Subcutaneous adipose tissue (tissue), 4 donors: ENCODE measurements around the gene RHEBL1. TPM values are rescaled to one million over a fixed set of nuclear protein-coding genes. Genes with fewer than 3 reads are reported as not detected.

Source experiments
- CTCF ChIP-seq: fragments of 450-650 bp; IDR thresholded peaks from one replicate; pipeline ENCODE4 v1.5.1; 2016; ENCODE audit warnings: low read depth, mild to moderate bottlenecking, control low read depth, antibody characterized with exemption, moderate library complexity
- total RNA-seq, 4 donors: library from RNA; depleted of rRNA; stranded (reverse); fragments of >200 nt; gene quantifications; one replicate each; pipeline ENCODE4 v1.1.0, GENCODE V29; 2016

The RHEBL1 gene
- total RNA-seq, 4 donors from 2014 or later, result 0.51 to 0.88 (median 0.61) TPM

- no peak for TF ChIP-seq CTCF
Observed at GRCh38 chr12:49064767-49065152, 5.0 kb downstream of the RHEBL1 start.

- TF ChIP-seq CTCF, result no peak
Observed at GRCh38 chr12:49061157-49061650, 8.6 kb downstream of the RHEBL1 start.

- TF ChIP-seq CTCF, result no peak
Observed at GRCh38 chr12:49060237-49061156, 9.3 kb downstream of the RHEBL1 start, which contains the start of gene KMT2D. Gene KMT2D, minus strand, starts transcription at chr12:49060794. Its CDS starts 5,470 bp downstream, at chr12:49055324.

- no peak for TF ChIP-seq CTCF
Observed at GRCh38 chr12:49059299-49060171, 10.2 kb downstream of the RHEBL1 start.

- no peak for TF ChIP-seq CTCF
Observed at GRCh38 chr12:49059045-49059298, 10.8 kb downstream of the RHEBL1 start.

GRCh38 chr12:49058366-49059044 lies 11.3 kb downstream of the RHEBL1 start:
- TF ChIP-seq CTCF, result no peak
